Endothelial cell of umbilical vein (primary cell): ENCODE measurements around the gene CCND1.

Experiments
- EZH2 ChIP-seq: IDR thresholded peaks from 2 replicates; pipeline ENCODE4 v1.6.1; 2012; ENCODE audit warnings: borderline replicate concordance, low read depth, mild to moderate bottlenecking, moderate library complexity, low read length, inconsistent platforms; ENCODE audit not compliant: severe bottlenecking
- MAX ChIP-seq: IDR thresholded peaks from 2 replicates; pipeline ENCODE4 v1.6.1; 2011; ENCODE audit not compliant: insufficient read depth, insufficient read length
- POLR2A ChIP-seq: IDR thresholded peaks from 2 replicates; pipeline ENCODE4 v1.6.1; 2012; ENCODE audit warnings: low read depth, mild to moderate bottlenecking, control low read depth, low read length
- POLR2AphosphoS5 ChIP-seq: IDR thresholded peaks from 2 replicates; pipeline ENCODE4 v1.6.1; 2012; ENCODE audit warnings: low read depth, mild to moderate bottlenecking, control low read depth, low read length, moderate library complexity; ENCODE audit not compliant: insufficient read depth
- TF ChIP-seq, protein P1 (sequence below), 2 donors: IDR thresholded peaks; 1 replicate in 1 of 2; 2 replicates in 1 of 2; pipeline ENCODE4 v1.5.1; 2011; ENCODE audit warnings: low read length in 2 of 2, mild to moderate bottlenecking in 2 of 2, moderate library complexity in 2 of 2, control low read depth in 1 of 2, inconsistent platforms in 1 of 2, low read depth in 1 of 2; ENCODE audit not compliant: insufficient read depth in 1 of 2; ENCODE audit errors: extremely low read depth in 1 of 2

GRCh38 chr11:69654001-69654659 is 13.2 kb downstream of the CCND1 start:
- TF ChIP-seq POLR2A (no peak), POLR2AphosphoS5 (no peak), MAX (no peak), EZH2 (no peak)
- TF ChIP-seq, protein P1, sequence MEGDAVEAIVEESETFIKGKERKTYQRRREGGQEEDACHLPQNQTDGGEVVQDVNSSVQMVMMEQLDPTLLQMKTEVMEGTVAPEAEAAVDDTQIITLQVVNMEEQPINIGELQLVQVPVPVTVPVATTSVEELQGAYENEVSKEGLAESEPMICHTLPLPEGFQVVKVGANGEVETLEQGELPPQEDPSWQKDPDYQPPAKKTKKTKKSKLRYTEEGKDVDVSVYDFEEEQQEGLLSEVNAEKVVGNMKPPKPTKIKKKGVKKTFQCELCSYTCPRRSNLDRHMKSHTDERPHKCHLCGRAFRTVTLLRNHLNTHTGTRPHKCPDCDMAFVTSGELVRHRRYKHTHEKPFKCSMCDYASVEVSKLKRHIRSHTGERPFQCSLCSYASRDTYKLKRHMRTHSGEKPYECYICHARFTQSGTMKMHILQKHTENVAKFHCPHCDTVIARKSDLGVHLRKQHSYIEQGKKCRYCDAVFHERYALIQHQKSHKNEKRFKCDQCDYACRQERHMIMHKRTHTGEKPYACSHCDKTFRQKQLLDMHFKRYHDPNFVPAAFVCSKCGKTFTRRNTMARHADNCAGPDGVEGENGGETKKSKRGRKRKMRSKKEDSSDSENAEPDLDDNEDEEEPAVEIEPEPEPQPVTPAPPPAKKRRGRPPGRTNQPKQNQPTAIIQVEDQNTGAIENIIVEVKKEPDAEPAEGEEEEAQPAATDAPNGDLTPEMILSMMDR (IDR thresholded peaks at IDR 0.05; ENCODE audit: extremely low read depth in 1 of 2, insufficient read depth in 1 of 2, low read depth in 1 of 2, low read length in 2 of 2), result no peak
